ENCODE measurements around the gene COMMD2.

COMMD2 gene

DNA sequence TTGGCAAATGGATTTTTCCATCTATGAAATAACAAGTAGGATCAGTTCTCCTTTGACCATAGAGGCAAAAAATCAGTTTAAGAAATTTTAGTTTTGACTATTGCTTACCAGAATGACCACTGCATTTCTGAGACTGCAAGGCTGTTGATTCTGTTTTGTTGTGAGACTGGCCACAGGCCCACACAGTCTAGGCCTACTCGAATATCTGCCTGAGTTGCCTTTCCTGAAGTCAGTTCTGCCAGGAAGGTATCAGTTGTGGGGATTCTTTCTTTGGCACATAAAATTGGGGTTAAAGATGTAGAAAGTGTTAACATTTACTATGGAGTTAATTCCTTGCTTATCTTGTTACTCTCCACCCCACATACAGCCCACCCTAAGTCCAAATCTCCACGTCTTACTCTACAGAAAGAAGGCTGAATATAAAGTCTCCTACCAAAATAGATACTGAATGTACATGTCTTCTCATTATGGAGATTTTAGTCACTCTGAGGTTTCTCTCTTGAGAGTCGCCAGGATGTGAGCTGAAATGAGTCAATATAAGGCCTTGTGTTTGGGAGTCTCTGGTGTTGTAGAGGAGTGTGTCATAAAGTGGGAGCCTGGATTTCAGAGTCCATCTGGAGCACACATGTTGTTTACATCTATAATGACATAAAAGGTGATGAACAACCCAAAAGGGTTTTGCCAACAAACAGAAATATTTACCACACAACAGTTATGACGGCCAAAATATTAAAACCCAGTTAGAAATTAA is 49.4 kb downstream of the COMMD2 start:
- DNase-seq (ENCODE audit: low read depth) = peak; percentile 12

DNA sequence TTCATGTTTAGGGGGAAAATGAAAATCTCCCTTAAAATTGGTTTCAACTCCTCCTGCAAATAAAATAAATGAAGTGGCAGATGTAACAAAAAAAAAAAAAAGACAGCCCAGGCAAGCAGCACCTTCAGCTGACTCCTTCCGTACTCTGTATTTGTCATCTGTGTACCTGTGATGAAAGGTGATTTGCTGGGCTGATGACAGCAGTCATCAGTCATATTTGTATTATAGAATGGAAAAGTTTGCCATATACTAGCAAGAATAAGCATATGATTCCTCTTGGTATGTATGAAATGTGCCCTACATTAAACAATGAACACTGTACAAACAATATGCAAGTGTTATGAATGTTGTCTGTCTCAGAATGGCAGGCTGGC is 50.3 kb downstream of the COMMD2 start:
- no peak for DNase-seq (ENCODE audit: low read depth)

DNA sequence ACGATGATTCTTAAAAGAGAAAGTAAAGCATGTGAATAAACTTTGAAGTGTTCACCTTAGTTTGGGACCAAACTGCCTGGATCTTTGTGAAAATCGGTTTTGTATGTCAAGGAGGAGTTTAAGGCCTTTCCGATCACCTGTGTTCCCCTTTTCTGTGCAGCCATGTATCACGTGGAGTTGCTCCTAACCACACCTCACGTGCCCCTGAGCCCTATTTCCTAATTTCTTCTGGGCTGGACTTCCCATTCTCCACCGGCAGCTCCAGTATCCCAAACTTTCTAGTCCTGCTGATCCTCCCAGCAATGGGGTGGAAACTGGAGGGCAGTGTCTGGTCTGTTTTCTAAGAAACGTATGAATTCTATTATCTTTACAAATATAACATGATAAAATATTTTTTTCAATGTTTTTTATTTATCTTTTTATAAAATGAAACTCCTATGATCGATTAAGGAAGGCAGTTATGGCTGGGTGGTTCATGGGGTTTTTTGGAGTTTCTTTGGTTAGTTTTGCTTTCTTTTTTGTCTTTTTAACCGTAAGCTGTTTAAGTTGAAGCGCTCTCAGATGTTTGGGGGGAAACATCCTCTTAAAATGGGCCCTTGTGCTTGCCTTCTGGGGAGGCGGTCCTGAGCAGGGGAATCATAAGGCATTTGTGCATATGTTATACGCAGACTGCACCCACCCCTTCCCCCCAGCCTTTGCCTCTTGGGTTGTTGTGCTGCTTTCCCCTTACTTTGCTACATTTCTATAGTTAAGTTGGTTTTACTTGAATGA is 50.9 kb downstream of the COMMD2 start:
- no peak for DNase-seq (ENCODE audit: low read depth)

Measured in HS-27A (cell line).